HAP-1 (cell line): ENCODE data around the gene NFATC2.

Source experiments
- DNase-seq, 2 experiments: peaks; one replicate each; pipeline ENCODE4 v3.0.0-alpha.2; 2016 to 2020; ENCODE audit warnings: low spot score in 2 of 2
- H3K27me3 ChIP-seq: fragments of 250-450 bp; sonication (Bioruptor Pico); 2 replicates; pipeline ENCODE4 v1.5.1; 2020; ENCODE audit warnings: low read depth, mild to moderate bottlenecking, moderate library complexity
- H3K36me3 ChIP-seq: fragments of 250-450 bp; sonication (Bioruptor Pico); replicated peaks from 2 replicates; pipeline ENCODE4 v1.5.1; 2020; ENCODE audit warnings: mild to moderate bottlenecking
- H3K4me1 ChIP-seq: fragments of 250-450 bp; sonication (Bioruptor Pico); 2 replicates; pipeline ENCODE4 v1.5.1; 2020; ENCODE audit warnings: mild to moderate bottlenecking
- H3K4me3 ChIP-seq: fragments of 250-450 bp; sonication (Bioruptor Pico); 2 replicates; pipeline ENCODE4 v1.5.1; 2020; ENCODE audit warnings: mild to moderate bottlenecking, moderate library complexity
- H3K9me3 ChIP-seq: fragments of 250-450 bp; sonication (Bioruptor Pico); 2 replicates; pipeline ENCODE4 v1.5.1; 2020; ENCODE audit warnings: mild to moderate bottlenecking, moderate library complexity
- in situ Hi-C: fragments of 300-500 bp; cut with MboI; formaldehyde crosslinking; loops from 3 replicates; pipeline ENCODE4 v1.14.3; 2020; ENCODE audit warnings: low sequenced_read_pairs, inconsistent platforms, mixed read lengths

Gene NFATC2

GRCh38 chr20:51338692-51339440, 203.7 kb downstream of the NFATC2 start:
- Histone ChIP-seq H3K4me3 (no peak overlapping the region), H3K27me3 (no peaks in the 10 kb centered on the region), H3K36me3 (no peaks in the 10 kb centered on the region), H3K9me3 (no peaks in the 10 kb centered on the region), H3K4me1 (no peaks in the 10 kb centered on the region)
- in situ Hi-C loops: no loop called here
- no peak for DNase-seq

GRCh38 chr20:51337126-51337805, 205.3 kb downstream of the NFATC2 start:
- Histone ChIP-seq H3K4me3 (no peak overlapping the region), H3K4me1 (no peaks in the 10 kb centered on the region), H3K36me3 (no peaks in the 10 kb centered on the region), H3K9me3 (no peaks in the 10 kb centered on the region), H3K27me3 (no peaks in the 10 kb centered on the region)
- in situ Hi-C loops: no loop called here
- no peak for DNase-seq
